H9 (cell line): Measurements from ENCODE around the gene ERC1. TPM values are rescaled to one million over a fixed set of nuclear protein-coding genes. Genes with fewer than 3 reads are reported as not detected.

Source experiments
- DNase-seq: peaks from one replicate; pipeline ENCODE4 v3.0.0-alpha.2; 2017
- H2AFZ ChIP-seq: one replicate; pipeline ENCODE4 v1.6.1; 2013; ENCODE audit warnings: mild to moderate bottlenecking, low read length, control low read depth, moderate library complexity
- H2AK5ac ChIP-seq: 2 replicates; pipeline ENCODE4 v1.6.1; 2013; ENCODE audit warnings: low read length, control low read depth, mixed read lengths; ENCODE audit not compliant: insufficient read length
- H2BK120ac ChIP-seq: one replicate; pipeline ENCODE4 v1.6.1; 2013; ENCODE audit warnings: low read depth, mild to moderate bottlenecking, low read length, control low read depth, inconsistent platforms; ENCODE audit not compliant: poor library complexity, severe bottlenecking
- H2BK12ac ChIP-seq: 2 replicates; pipeline ENCODE4 v1.6.1; 2013; ENCODE audit warnings: low read length, control low read depth, mixed read lengths, low read depth; ENCODE audit not compliant: insufficient read length
- H2BK15ac ChIP-seq: 2 replicates; pipeline ENCODE4 v1.6.1; 2013; ENCODE audit warnings: low read depth, low read length, control low read depth
- H2BK20ac ChIP-seq: one replicate; pipeline ENCODE4 v1.6.1; 2013; ENCODE audit warnings: low read depth, mild to moderate bottlenecking, low read length, control low read depth, inconsistent platforms; ENCODE audit not compliant: poor library complexity, severe bottlenecking
- H2BK5ac ChIP-seq: 2 replicates; pipeline ENCODE4 v1.6.1; 2013; ENCODE audit warnings: low read length, control low read depth, mixed read lengths; ENCODE audit not compliant: insufficient read length
- H3K14ac ChIP-seq: 2 replicates; pipeline ENCODE4 v1.6.1; 2013; ENCODE audit warnings: low read length, control low read depth; ENCODE audit not compliant: insufficient read depth
- H3K18ac ChIP-seq: 2 replicates; pipeline ENCODE4 v1.6.1; 2013; ENCODE audit warnings: low read depth, mild to moderate bottlenecking, mixed read lengths, low read length, control low read depth; ENCODE audit not compliant: insufficient read length
- H3K23ac ChIP-seq: 2 replicates; pipeline ENCODE4 v1.6.1; 2013; ENCODE audit warnings: low read length, control low read depth, mixed read lengths, low read depth; ENCODE audit not compliant: insufficient read length
- H3K23me2 ChIP-seq: 2 replicates; pipeline ENCODE4 v1.6.1; 2013; ENCODE audit warnings: low read depth, mild to moderate bottlenecking, mixed read lengths, low read length, control low read depth; ENCODE audit not compliant: insufficient read length, poor library complexity, severe bottlenecking
- H3K27ac ChIP-seq: 2 replicates; pipeline ENCODE4 v1.5.1; 2013; ENCODE audit warnings: low read length, control low read depth, mixed read lengths, low read depth; ENCODE audit not compliant: insufficient read length
- H3K27me3 ChIP-seq: 2 replicates; pipeline ENCODE4 v1.6.1; 2013; ENCODE audit warnings: low read length, control low read depth, inconsistent platforms; ENCODE audit not compliant: insufficient read depth
- H3K4ac ChIP-seq: 2 replicates; pipeline ENCODE4 v1.6.1; 2013; ENCODE audit warnings: low read depth, mild to moderate bottlenecking, control low read depth, inconsistent platforms, low read length, moderate library complexity
- H3K4me1 ChIP-seq: 2 replicates; pipeline ENCODE4 v1.6.1; 2013; ENCODE audit warnings: low read length, control low read depth, inconsistent platforms; ENCODE audit not compliant: insufficient read depth
- H3K4me2 ChIP-seq: 2 replicates; pipeline ENCODE4 v1.6.1; 2013; ENCODE audit warnings: low read length, control low read depth, mixed read lengths; ENCODE audit not compliant: insufficient read length, insufficient read depth
- H3K56ac ChIP-seq: 2 replicates; pipeline ENCODE4 v1.6.1; 2013; ENCODE audit warnings: low read depth, mild to moderate bottlenecking, mixed read lengths, low read length, control low read depth; ENCODE audit not compliant: insufficient read length
- H3K79me1 ChIP-seq: 2 replicates; pipeline ENCODE4 v1.6.1; 2013; ENCODE audit warnings: low read depth, mild to moderate bottlenecking, moderate library complexity, low read length, control low read depth, inconsistent platforms; ENCODE audit not compliant: insufficient read depth, poor library complexity, severe bottlenecking
- H3K79me2 ChIP-seq: 2 replicates; pipeline ENCODE4 v1.6.1; 2013; ENCODE audit warnings: low read length, control low read depth, inconsistent platforms; ENCODE audit not compliant: insufficient read depth
- H3K9ac ChIP-seq: 2 replicates; pipeline ENCODE4 v1.6.1; 2013; ENCODE audit warnings: low read length, control low read depth, mixed read lengths; ENCODE audit not compliant: insufficient read length; ENCODE audit errors: extremely low read depth
- H3K9me3 ChIP-seq: one replicate; pipeline ENCODE4 v1.6.1; 2013; ENCODE audit warnings: low read depth, low read length, inconsistent platforms; ENCODE audit not compliant: control insufficient read depth
- H3T11ph ChIP-seq: one replicate; pipeline ENCODE4 v1.6.1; 2013; ENCODE audit warnings: mild to moderate bottlenecking, low read length, control low read depth, inconsistent platforms
- H4K20me1 ChIP-seq: one replicate; pipeline ENCODE4 v1.6.1; 2013; ENCODE audit not compliant: control insufficient read depth, insufficient read length, insufficient read depth
- H4K5ac ChIP-seq: 2 replicates; pipeline ENCODE4 v1.6.1; 2013; ENCODE audit warnings: low read depth, mild to moderate bottlenecking, mixed read lengths, low read length, control low read depth; ENCODE audit not compliant: insufficient read length
- H4K8ac ChIP-seq: replicated peaks from 2 replicates; pipeline ENCODE4 v1.6.1; 2013; ENCODE audit warnings: low read length, control low read depth, mixed read lengths, low read depth; ENCODE audit not compliant: insufficient read length
- H4K91ac ChIP-seq: 2 replicates; pipeline ENCODE4 v1.6.1; 2013; ENCODE audit warnings: low read depth, mild to moderate bottlenecking, moderate library complexity, mixed read lengths, low read length, control low read depth; ENCODE audit not compliant: insufficient read length
- H3K27ac Mint-ChIP-seq, 3 experiments: 2 replicates in 2 of 3; 3 replicates in 1 of 3; pipeline ENCODE4 v1.8.0; 2020 to 2021; ENCODE audit warnings: mixed read lengths in 3 of 3, mild to moderate bottlenecking in 1 of 3, moderate library complexity in 1 of 3
- H3K27me3 Mint-ChIP-seq: 2 replicates; pipeline ENCODE4 v1.8.0; 2021; ENCODE audit warnings: low read depth, mild to moderate bottlenecking, moderate library complexity, mixed read lengths
- H3K36me3 Mint-ChIP-seq, 3 experiments: 2 replicates in 2 of 3; 3 replicates in 1 of 3; pipeline ENCODE4 v1.8.0; 2020 to 2021; ENCODE audit warnings: low read depth in 3 of 3, mixed read lengths in 3 of 3; ENCODE audit not compliant: insufficient read depth in 1 of 3
- H3K4me1 Mint-ChIP-seq, 2 experiments: 2 replicates each; pipeline ENCODE4 v1.8.0; 2020; ENCODE audit warnings: mixed read lengths in 2 of 2
- H3K4me3 Mint-ChIP-seq, 2 experiments: 2 replicates in 1 of 2; 3 replicates in 1 of 2; pipeline ENCODE4 v1.8.0; 2020 to 2021; ENCODE audit warnings: mild to moderate bottlenecking in 2 of 2, mixed read lengths in 2 of 2, moderate library complexity in 1 of 2
- H3K9me3 Mint-ChIP-seq, 2 experiments: 2 replicates in 1 of 2; 3 replicates in 1 of 2; pipeline ENCODE4 v1.8.0; 2020; ENCODE audit warnings: mild to moderate bottlenecking in 2 of 2, mixed read lengths in 2 of 2, moderate library complexity in 1 of 2
- CTCF ChIP-seq: fragments of 200-600 bp; sonication (generic); conservative IDR thresholded peaks from 3 replicates; pipeline ENCODE4 v1.8.0; 2021; ENCODE audit warnings: antibody characterized with exemption, mild to moderate bottlenecking
- WGBS: extraction: QIAGEN DNeasy Blood & Tissue Kit; methylation state at CpG from one replicate; pipeline ENCODE4 v1.1.7; 2013; ENCODE audit warnings: missing lambda C conversion rate, low lambda C conversion rate, mixed read lengths; ENCODE audit not compliant: insufficient read length; ENCODE audit errors: extremely low coverage; 5-methylcytosine and 5-hydroxymethylcytosine counted together
- total RNA-seq: library from RNA; stranded (reverse); gene quantifications from 2 replicates; pipeline ENCODE4 v1.2.1, GENCODE V29; 2021

The ERC1 gene
- total RNA-seq, 1 experiment from 2014 or later: 51.2 TPM

- Histone ChIP-seq H3K4me1 (no peaks in the 10 kb centered on the region; the same call in 1 of the 2 replicates), H2AFZ (no peak overlapping the region), H4K8ac (no peak overlapping the region), H2AK5ac (no peak overlapping the region), H2BK120ac (no peak overlapping the region), H3K14ac (no peak overlapping the region), H3K23me2 (no peaks in the 10 kb centered on the region), H3K9ac (no peak overlapping the region), H3K79me1 (no peaks in the 10 kb centered on the region), H2BK15ac (no peak overlapping the region), H3K9me3 (no peaks in the 10 kb centered on the region), H2BK12ac (no peak overlapping the region), H3K56ac (no peak overlapping the region), H3K4ac (no peak overlapping the region), H3K27ac (no peak overlapping the region), H3K18ac (no peak overlapping the region), H3K4me2 (no peak overlapping the region), H2BK5ac (no peak overlapping the region), H3K79me2 (no peaks in the 10 kb centered on the region), H3T11ph (no peak overlapping the region), H4K20me1 (no peaks in the 10 kb centered on the region), H3K23ac (no peak overlapping the region), H4K5ac (no peak overlapping the region), H3K27me3 (no peaks in the 10 kb centered on the region), H4K91ac (no peak overlapping the region), H2BK20ac (no peak overlapping the region)
- no peak for DNase-seq
- H3K9me3 Mint-ChIP-seq: no peaks in the 10 kb centered on the region
- no CpG with 5 or more reads among the region's 10 CpGs for WGBS
- TF ChIP-seq CTCF: no peak
- H3K4me3 Mint-ChIP-seq: no peak overlapping the region
- no peaks in the 10 kb centered on the region for H3K27me3 Mint-ChIP-seq
- H3K27ac Mint-ChIP-seq: no peak overlapping the region; a peak in 1 of 7 replicates
- H3K36me3 Mint-ChIP-seq: peaks cover 0 to 6% (median 3%) of the 10 kb centered on the region in 3 experiments; a peak in 4 of 7 replicates
- H3K4me1 Mint-ChIP-seq: peaks cover 15 to 17% of the 10 kb centered on the region in 2 experiments
These were observed 376.6 kb downstream of the ERC1 start for GRCh38 chr12:1367331-1368291.
